HEK293 (cell line): ENCODE data around the gene THAP12.
A peak's percentile ranks its signal among the peaks of the same experiment; 100 is the strongest.

Source experiments
- CTCF ChIA-PET: fragments of 350-600 bp; formaldehyde crosslinking; extraction: SDS; loops from one replicate; lab custom pipeline; 2021; ENCODE audit warnings: antibody characterized with exemption; lab: Yijun Ruan, JAX
- POLR2A ChIA-PET: fragments of 300-600 bp; formaldehyde crosslinking; extraction: SDS; loops from one replicate; lab custom pipeline; 2020; ENCODE audit warnings: antibody characterized with exemption, inconsistent platforms; lab: Yijun Ruan, JAX
- H3K27ac ChIP-seq: fragments of 200-500 bp; sonication (Bioruptor generic); 2 replicates; pipeline ENCODE4 v1.5.1; 2014; ENCODE audit warnings: low read depth, low read length, control low read depth, inconsistent platforms; ENCODE audit errors: extremely low read depth
- H3K36me3 ChIP-seq, 2 experiments: fragments of 200-500 bp in 1 of 2; sonication (Bioruptor generic) in 1 of 2; 1 replicate in 1 of 2; 2 replicates in 1 of 2; pipeline ENCODE4 v1.5.1; 2014 to 2017; ENCODE audit warnings: inconsistent platforms in 2 of 2, low read length in 2 of 2; ENCODE audit not compliant: control insufficient read depth in 2 of 2, insufficient read depth in 1 of 2
- H3K4me1 ChIP-seq: fragments of 200-500 bp; sonication (Bioruptor generic); 2 replicates; pipeline ENCODE4 v1.5.1; 2014; ENCODE audit warnings: mild to moderate bottlenecking, low read length, inconsistent platforms; ENCODE audit not compliant: control insufficient read depth, insufficient read depth
- H3K4me3 ChIP-seq: 2 replicates; pipeline ENCODE4 v1.5.1; 2011; ENCODE audit warnings: low read depth, mild to moderate bottlenecking, control low read depth, low read length, moderate library complexity
- H3K9me3 ChIP-seq: fragments of 200-500 bp; sonication (Bioruptor generic); 2 replicates; pipeline ENCODE4 v1.5.1; 2014; ENCODE audit warnings: low read depth, low read length, inconsistent platforms; ENCODE audit not compliant: control insufficient read depth, insufficient read depth
- ELK4 ChIP-seq: IDR thresholded peaks from 2 replicates; pipeline ENCODE4 v1.6.1; 2011; ENCODE audit warnings: mild to moderate bottlenecking, low read depth, low read length, borderline replicate concordance
- HOXA7 ChIP-seq: sonication (generic); formaldehyde crosslinking; IDR thresholded peaks from 2 replicates; pipeline ENCODE4 v1.8.1; 2022; ENCODE audit warnings: missing genetic modification reagents, borderline replicate concordance
- HOXC10 ChIP-seq: sonication (generic); formaldehyde crosslinking; IDR thresholded peaks from 2 replicates; pipeline ENCODE4 v1.8.1; 2023; ENCODE audit warnings: mild to moderate bottlenecking, missing genetic modification reagents
- KLF1 ChIP-seq: fragments of 450-650 bp; formaldehyde crosslinking; IDR thresholded peaks from 2 replicates; pipeline ENCODE4 v1.5.1; 2016; ENCODE audit warnings: missing biosample characterization, missing genetic modification characterization
- MYNN ChIP-seq: fragments of 450-650 bp; formaldehyde crosslinking; IDR thresholded peaks from 2 replicates; pipeline ENCODE4 v1.5.1; 2016; ENCODE audit warnings: missing biosample characterization, missing genetic modification characterization, borderline replicate concordance
- PRDM4 ChIP-seq: fragments of 450-650 bp; formaldehyde crosslinking; IDR thresholded peaks from 2 replicates; pipeline ENCODE4 v1.5.1; 2017; ENCODE audit warnings: missing biosample characterization, missing genetic modification characterization
- ZEB2 ChIP-seq: fragments of 450-650 bp; formaldehyde crosslinking; IDR thresholded peaks from 2 replicates; pipeline ENCODE4 v1.5.1; 2016; ENCODE audit warnings: missing biosample characterization, missing genetic modification characterization
- ZFHX2 ChIP-seq: fragments of 450-650 bp; formaldehyde crosslinking; conservative IDR thresholded peaks from 2 replicates; pipeline ENCODE4 v1.5.1; 2016; ENCODE audit warnings: missing biosample characterization, missing genetic modification characterization
- ZNF114 ChIP-seq: fragments of 450-650 bp; formaldehyde crosslinking; IDR thresholded peaks from 2 replicates; pipeline ENCODE4 v1.5.0; 2017; ENCODE audit warnings: missing biosample characterization, missing genetic modification characterization
- ZNF148 ChIP-seq: fragments of 450-650 bp; formaldehyde crosslinking; IDR thresholded peaks from 2 replicates; pipeline ENCODE4 v1.5.0; 2017; ENCODE audit warnings: missing biosample characterization, missing genetic modification characterization, borderline replicate concordance
- ZNF174 ChIP-seq: fragments of 450-650 bp; formaldehyde crosslinking; IDR thresholded peaks from 2 replicates; pipeline ENCODE4 v1.5.0; 2017; ENCODE audit warnings: missing biosample characterization, mild to moderate bottlenecking, missing genetic modification characterization
- ZNF19 ChIP-seq: fragments of 450-650 bp; formaldehyde crosslinking; IDR thresholded peaks from 2 replicates; pipeline ENCODE4; 2016; ENCODE audit warnings: missing biosample characterization, missing genetic modification characterization, low read depth
- ZNF211 ChIP-seq: fragments of 450-650 bp; formaldehyde crosslinking; IDR thresholded peaks from 2 replicates; pipeline ENCODE4 v1.5.1; 2016; ENCODE audit warnings: low read depth, missing biosample characterization, missing genetic modification characterization
- ZNF529 ChIP-seq: fragments of 450-650 bp; formaldehyde crosslinking; IDR thresholded peaks from 2 replicates; pipeline ENCODE4 v1.5.1; 2017; ENCODE audit warnings: missing genetic modification characterization, missing biosample characterization; ENCODE audit not compliant: insufficient replicate concordance
- ZNF623 ChIP-seq: fragments of 450-650 bp; formaldehyde crosslinking; IDR thresholded peaks from 2 replicates; pipeline ENCODE4 v1.5.1; 2016; ENCODE audit warnings: missing biosample characterization, missing genetic modification characterization
- ZNF654 ChIP-seq: fragments of 450-650 bp; formaldehyde crosslinking; IDR thresholded peaks from 2 replicates; pipeline ENCODE4 v1.5.1; 2016; ENCODE audit warnings: low read depth, missing biosample characterization, missing genetic modification characterization
- ZNF677 ChIP-seq: fragments of 450-650 bp; IDR thresholded peaks from 2 replicates; pipeline ENCODE4 v1.5.0; 2018; ENCODE audit warnings: missing biosample characterization, mild to moderate bottlenecking, missing genetic modification characterization, moderate library complexity

Gene THAP12

GRCh38 chr11:76329983-76330382 is 50.9 kb downstream of the THAP12 start (continued):
- no peak for TF ChIP-seq PRDM4 (tag by site-specific recombination)
- no peak for TF ChIP-seq ZEB2
- no peak for TF ChIP-seq ZNF529 (tag by site-specific recombination)
- TF ChIP-seq ELK4 = no peak

- H3K4me3 ChIP-seq = no peak overlapping the region
Measured at GRCh38 chr11:76329084-76329648, 51.8 kb downstream of the THAP12 start.

GRCh38 chr11:76327756-76328388 is 53.1 kb downstream of the THAP12 start:
- Histone ChIP-seq H3K27ac (no peak overlapping the region), H3K36me3 (no peaks in the 10 kb centered on the region), H3K9me3 (no peaks in the 10 kb centered on the region), H3K4me3 (no peak overlapping the region), H3K4me1 (no peaks in the 10 kb centered on the region)
- ChIA-PET POLR2A (no interaction called here), CTCF (interaction anchor here (0.9 to 1.7 kb wide), 3 partner anchors 9 to 622 kb away, joined by 3 to 12 read pairs (median 4); no protein-coding TSS in a partner anchor)
- TF ChIP-seq ZFHX2 (tag by site-specific recombination) = 0 out of 2 replicates have a peak, but pooled peaks have one; percentile 9
- TF ChIP-seq ZNF148 = no peak

More at GRCh38 chr11:76329084-76329648, 51.8 kb downstream of the THAP12 start:
- Histone ChIP-seq H3K4me1 (no peaks in the 10 kb centered on the region), H3K27ac (no peak overlapping the region), H3K36me3 (no peaks in the 10 kb centered on the region), H3K9me3 (no peaks in the 10 kb centered on the region)
- ChIA-PET CTCF (interaction anchor here (1.2 to 1.3 kb wide), 2 partner anchors 10 to 623 kb away, joined by 3 to 4 read pairs; no protein-coding TSS in a partner anchor), POLR2A (no interaction called here)
- no peak for TF ChIP-seq KLF1 (tag by site-specific recombination)

- H3K9me3 ChIP-seq = no peaks in the 10 kb centered on the region
- no peak overlapping the region for H3K27ac ChIP-seq
- no peaks in the 10 kb centered on the region for H3K36me3 ChIP-seq
- no peak for TF ChIP-seq ZNF677 (tag by site-specific recombination)
- no peak for TF ChIP-seq ZNF623 (tag by site-specific recombination)
- no peak for TF ChIP-seq ZNF211 (tag by site-specific recombination)
- no peak for TF ChIP-seq ZNF114
- no peak for TF ChIP-seq HOXA7 (CRISPR knock-in tag)
- TF ChIP-seq ZNF19 (tag by site-specific recombination) = no peak
- TF ChIP-seq MYNN (tag by site-specific recombination) = no peak
- no peak for TF ChIP-seq ZNF654 (tag by site-specific recombination)
- no peak for TF ChIP-seq ZNF174 (tag by site-specific recombination)
- TF ChIP-seq HOXC10 (CRISPR knock-in tag) = no peak
- CTCF ChIA-PET = interaction anchor here (0.9 to 1.7 kb wide), 2 partner anchors 8 to 10 kb away, joined by 4 to 12 read pairs; no protein-coding TSS in a partner anchor
- POLR2A ChIA-PET = no interaction called here
- no peaks in the 10 kb centered on the region for H3K4me1 ChIP-seq
- no peak overlapping the region for H3K4me3 ChIP-seq
Measured at GRCh38 chr11:76327202-76327601, 53.7 kb downstream of the THAP12 start.
